Pancreas (tissue), 10 donors: Measurements from ENCODE around the gene METTL24. TPM values are rescaled to one million over a fixed set of nuclear protein-coding genes. Genes with fewer than 3 reads are reported as not detected.
"Not testable (repeated sequence)": the region's sequence is repeated elsewhere in the genome, so short reads cannot be mapped to it uniquely, and the experiment has no call there.

ENCODE experiments used
- ATAC-seq, 4 donors: fragments of 200-7000 bp; cut with Tn5 transposase; one replicate each; pipeline versions ENCODE4 v1.8.0 to v1.9.1; 2020; ENCODE audit warnings: mild to moderate bottlenecking in 4 of 4, moderate library complexity in 4 of 4
- DNase-seq, 6 donors: peaks; one replicate each; pipeline ENCODE4 v3.0.0-alpha.2; 2020
- FAIRE-seq: peaks from 2 replicates; lab custom pipeline; 2012; peaks lifted over from hg19 to GRCh38; lab: Jason Lieb, UNC
- H3K27ac ChIP-seq, 4 donors: fragments of 200-600 bp; sonication (generic); 1 replicate in 3 of 4; 2 replicates in 1 of 4; pipeline versions ENCODE4 v1.5.0 to v1.8.0; 2020
- H3K27me3 ChIP-seq, 4 donors: fragments of 200-600 bp; one replicate each; pipeline ENCODE4 v1.8.0; 2021
- H3K36me3 ChIP-seq, 3 donors: fragments of 200-600 bp; sonication (generic) in 1 of 3; one replicate each; pipeline versions ENCODE4 v1.5.0 to v1.8.0; 2020 to 2021
- H3K4me1 ChIP-seq, 3 donors: fragments of 200-600 bp; one replicate each; pipeline ENCODE4 v1.8.0; 2021
- H3K4me3 ChIP-seq, 4 donors: fragments of 200-600 bp; sonication (generic) in 2 of 4; one replicate each; pipeline versions ENCODE4 v1.5.0 to v1.8.0; 2020 to 2021
- H3K9me3 ChIP-seq, 4 donors: fragments of 200-600 bp; one replicate each; pipeline ENCODE4 v1.8.0; 2021
- CTCF ChIP-seq, 4 donors: fragments of 200-600 bp; sonication (generic) in 3 of 4; IDR thresholded peaks; one replicate each; pipeline versions ENCODE4 v1.5.0 to v1.8.0; 2021; ENCODE audit warnings: antibody characterized with exemption in 4 of 4
- WGBS, 2 donors: extraction: QIAGEN DNeasy Blood & Tissue Kit; methylation state at CpG; one replicate each; pipeline ENCODE4 v1.1.7; 2013; 5-methylcytosine and 5-hydroxymethylcytosine counted together
- intact Hi-C, 3 donors: fragments of 100-400 bp; cut with DNase I; formaldehyde crosslinking; loops; one replicate each; pipeline versions ENCODE4 v1.11.1 to v1.14.2; 2022
- polyA plus RNA-seq, 2 donors: library from polyadenylated mRNA; stranded (reverse); fragments of 200-250 nt; gene quantifications; one replicate each; pipeline ENCODE4 v1.2.3, GENCODE V29; 2013
- total RNA-seq, 6 donors: library from RNA; stranded (reverse); fragmentation: NEBNext Ultra II Directional in 4 of 6; extraction: Animal tissue kit (Norgen Biotek cat#: 25700) in 4 of 6; gene quantifications; one replicate each; pipeline versions ENCODE4 v1.2.1 to v1.2.4, GENCODE V29; 2021 to 2023
- donor health status: healthy with polysubstance abuse.
- donor health status: DM: no; HTN: no; CAD: no; lungs with moderate emphysema.
- donor health status: DM: no; HTN: no; CAD: no.
- donor health status: control.
- donor health status: control.
- donor health status: Bipolar disorder and iron deficiency.
- donor health status: DM: yes; HTN: yes; CAD: no.
- donor health status: DM: no; HTN: no; CAD: no.
- donor health status: DM: no; HTN: no; CAD: no.
- donor health status: DM: yes; HTN: yes; CAD: no.

The METTL24 gene
- total and polyA plus RNA-seq, 8 donors, result 0.34 to 4.4 (median 1.4) TPM

- ATAC-seq (peak in 2 of 4 donors; percentile 34 to 43), FAIRE-seq (no peak), DNase-seq (no peak)
- intact Hi-C loops, result no loop called here
- no peak overlapping the region for H3K27ac ChIP-seq
- WGBS, 2 donors, result 77 to 78% methylated on average over 7 of the region's 7 CpGs
- TF ChIP-seq CTCF (IDR thresholded peaks at IDR 0.05), result no peak
- no peaks in the 10 kb centered on the region for H3K36me3 ChIP-seq
- H3K4me3 ChIP-seq, result no peak overlapping the region
- no peaks in the 10 kb centered on the region for H3K27me3 ChIP-seq
- no peaks in the 10 kb centered on the region for H3K9me3 ChIP-seq
- H3K4me1 ChIP-seq, result peaks cover 0 to 10% (median 4%) of the 10 kb centered on the region in 3 donors
These were observed 72.7 kb downstream of the METTL24 start for GRCh38 chr6:110285306-110286060.

- peaks cover 0 to 10% (median 4%) of the 10 kb centered on the region in 3 donors for H3K4me1 ChIP-seq
- intact Hi-C loops, result no loop called here
- FAIRE-seq (no peak), DNase-seq (no peak), ATAC-seq (no peak)
- H3K9me3 ChIP-seq, result no peaks in the 10 kb centered on the region
- H3K4me3 ChIP-seq, result no peak overlapping the region
- no peaks in the 10 kb centered on the region for H3K27me3 ChIP-seq
- H3K36me3 ChIP-seq, result no peaks in the 10 kb centered on the region
- no peak for TF ChIP-seq CTCF (IDR thresholded peaks at IDR 0.05)
- no peak overlapping the region for H3K27ac ChIP-seq
These were observed 73.3 kb downstream of the METTL24 start for GRCh38 chr6:110284855-110285254.

- intact Hi-C loops, result no loop called here
- 39 to 42% methylated on average over 2 of the region's 2 CpGs for WGBS, 2 donors
- Histone ChIP-seq H3K9me3 (no peaks in the 10 kb centered on the region), H3K27me3 (no peaks in the 10 kb centered on the region), H3K36me3 (no peaks in the 10 kb centered on the region), H3K4me1 (peaks cover 0 to 10% (median 4%) of the 10 kb centered on the region in 3 donors), H3K27ac (no peak overlapping the region), H3K4me3 (no peak overlapping the region)
- ATAC-seq, result peak in 3 of 4 donors; percentile 28 to 62 (median 38)
- no peak for DNase-seq
- no peak for FAIRE-seq
- TF ChIP-seq CTCF (IDR thresholded peaks at IDR 0.05), result no peak
These were observed 74.5 kb downstream of the METTL24 start for GRCh38 chr6:110283657-110284056.

GRCh38 chr6:110282412-110282811, 75.7 kb downstream of the METTL24 start:
- 83 to 89% methylated on average over 1 of the region's 1 CpG for WGBS, 2 donors
- H3K36me3 ChIP-seq, result no peaks in the 10 kb centered on the region
- intact Hi-C loops, result no loop called here
- H3K27ac ChIP-seq, result no peak overlapping the region
- H3K9me3 ChIP-seq, result no peaks in the 10 kb centered on the region
- peaks cover 0 to 6% (median 4%) of the 10 kb centered on the region in 3 donors for H3K4me1 ChIP-seq
- no peak for TF ChIP-seq CTCF (IDR thresholded peaks at IDR 0.05)
- H3K27me3 ChIP-seq, result no peaks in the 10 kb centered on the region
- FAIRE-seq, result no peak
- no peak overlapping the region for H3K4me3 ChIP-seq
- no peak for ATAC-seq
- no peak for DNase-seq

- WGBS, 2 donors, result 73 to 77% methylated on average over 7 of the region's 7 CpGs
- Histone ChIP-seq H3K27ac (no peak overlapping the region), H3K27me3 (no peaks in the 10 kb centered on the region), H3K4me3 (no peak overlapping the region), H3K4me1 (no peaks in the 10 kb centered on the region), H3K9me3 (no peaks in the 10 kb centered on the region), H3K36me3 (no peaks in the 10 kb centered on the region)
- no peak for TF ChIP-seq CTCF (IDR thresholded peaks at IDR 0.05)
- ATAC-seq, result no peak
- DNase-seq, result no peak
- FAIRE-seq, result no peak
- intact Hi-C loops, result no loop called here
These were observed 81.0 kb downstream of the METTL24 start for GRCh38 chr6:110277100-110277665.

GRCh38 chr6:110272781-110273180, 85.4 kb downstream of the METTL24 start:
- intact Hi-C loops, result not testable (repeated sequence)

More at GRCh38 chr6:110272781-110273180, 85.4 kb downstream of the METTL24 start:
- not testable (repeated sequence) for H3K36me3 ChIP-seq, H3K27me3 ChIP-seq, DNase-seq, H3K9me3 ChIP-seq, H3K27ac ChIP-seq, H3K4me1 ChIP-seq, H3K4me3 ChIP-seq, FAIRE-seq, ATAC-seq
